CD1c-positive myeloid dendritic cell (primary cell): ENCODE results near the gene ADK.

ENCODE experiments used
- DNase-seq: peaks from one replicate; pipeline ENCODE4 v3.0.0-alpha.2; 2016; ENCODE audit errors: extremely low spot score

ADK gene

DNA sequence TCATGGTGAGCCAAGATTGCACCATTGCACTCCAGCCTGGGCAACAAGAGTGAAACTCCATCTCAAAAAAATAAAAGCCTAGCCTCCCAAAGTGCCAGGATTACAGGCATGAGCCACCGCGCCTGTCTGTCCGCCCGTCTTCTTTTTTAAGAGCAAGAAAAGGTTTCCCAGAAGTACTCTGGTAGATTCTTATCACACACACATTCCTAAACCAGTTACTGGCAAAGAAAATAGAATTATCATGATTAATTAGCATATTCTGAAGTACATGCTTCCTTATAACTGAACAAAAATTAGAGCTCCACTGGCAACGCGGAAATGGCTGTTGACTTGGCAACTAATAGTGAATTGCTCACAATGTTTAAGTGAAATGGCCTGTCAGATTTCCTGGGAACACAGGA, 87.0 kb downstream of the ADK start:
- DNase-seq: peak; percentile 58

DNA sequence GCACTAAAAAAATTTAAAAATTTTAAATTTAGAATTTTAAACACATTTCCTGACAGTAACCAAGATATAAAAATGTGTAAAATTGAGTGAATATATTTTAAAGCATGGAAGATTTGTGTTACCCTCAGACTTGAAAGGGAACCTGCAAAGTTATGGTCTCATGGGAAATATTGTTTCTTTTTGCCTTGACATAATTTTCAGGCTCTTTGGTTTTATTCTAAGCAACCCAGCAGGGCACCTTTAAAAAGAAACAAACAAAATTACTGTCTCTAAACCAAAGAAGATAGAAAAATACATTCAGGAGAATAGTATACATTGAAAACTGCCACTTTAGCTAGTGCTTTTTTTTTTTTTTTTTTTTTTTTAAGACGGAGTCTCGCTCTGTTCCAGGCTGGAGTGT, 87.5 kb downstream of the ADK start:
- DNase-seq: no peak

DNA sequence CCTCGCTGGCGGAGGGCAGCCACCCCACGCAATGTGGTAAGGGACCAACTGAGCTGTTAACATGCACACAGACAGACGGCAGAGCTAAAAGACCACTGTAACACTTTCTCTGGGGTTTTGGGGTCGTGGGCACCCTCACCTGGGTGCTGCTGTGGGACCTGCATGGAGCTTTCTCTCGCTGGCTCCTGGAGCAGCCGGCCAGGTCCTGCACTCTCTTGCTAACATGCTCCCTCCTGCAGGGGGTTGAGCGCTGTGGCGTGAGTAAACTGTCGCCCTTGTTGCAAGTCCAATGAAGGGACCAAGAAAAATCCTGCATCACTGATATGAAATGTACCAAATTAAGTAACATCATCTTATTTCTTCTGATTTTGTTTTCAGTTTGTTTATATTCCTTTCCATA, 92.0 kb downstream of the ADK start:
- no peak for DNase-seq

DNA sequence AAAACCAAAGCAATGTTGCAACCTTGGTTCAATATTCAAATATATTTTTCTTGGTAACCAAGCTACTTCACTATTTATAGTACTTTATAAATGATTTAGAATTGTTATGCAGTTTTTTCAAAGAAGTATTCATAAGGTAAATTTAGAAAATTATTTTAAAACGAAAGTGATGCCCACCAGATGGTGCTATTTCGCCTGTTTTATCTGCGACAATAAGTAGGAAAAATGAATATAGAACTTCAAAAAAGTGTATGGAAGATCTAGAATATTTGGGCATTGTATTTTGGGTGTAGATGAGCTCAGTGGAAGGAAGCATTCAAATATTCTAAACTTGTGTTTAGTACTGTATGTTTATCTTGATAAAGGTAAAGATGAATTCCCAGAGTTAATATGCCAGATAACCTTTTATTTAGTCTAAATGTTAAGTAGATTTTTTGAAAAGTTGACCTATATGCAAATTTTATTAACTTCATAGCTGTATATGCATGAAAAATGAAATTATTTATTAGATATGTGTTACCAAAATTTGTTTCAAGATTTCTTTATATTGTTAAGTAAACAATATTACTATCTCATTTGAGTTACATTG, 93.2 kb downstream of the ADK start:
- DNase-seq: peak; percentile 57

DNA sequence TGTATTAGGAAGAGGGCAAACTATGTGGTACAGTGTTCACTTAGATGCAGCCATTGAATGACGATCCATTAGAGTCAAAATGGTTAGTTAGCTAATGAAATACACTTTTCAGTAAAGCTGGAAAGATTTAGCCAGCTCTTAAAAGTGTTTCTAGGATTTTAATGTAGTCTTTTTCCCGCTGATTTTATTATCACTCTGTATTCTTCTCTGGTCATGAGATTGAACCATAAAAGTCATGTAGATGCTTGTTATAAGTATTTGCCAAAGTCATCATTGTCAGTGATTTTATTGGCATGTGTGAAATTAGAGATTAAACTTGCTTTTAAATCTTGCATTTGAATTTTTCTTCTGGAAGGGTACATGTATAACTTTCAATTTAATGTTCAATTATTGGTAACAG, 93.8 kb downstream of the ADK start:
- no peak for DNase-seq

DNA sequence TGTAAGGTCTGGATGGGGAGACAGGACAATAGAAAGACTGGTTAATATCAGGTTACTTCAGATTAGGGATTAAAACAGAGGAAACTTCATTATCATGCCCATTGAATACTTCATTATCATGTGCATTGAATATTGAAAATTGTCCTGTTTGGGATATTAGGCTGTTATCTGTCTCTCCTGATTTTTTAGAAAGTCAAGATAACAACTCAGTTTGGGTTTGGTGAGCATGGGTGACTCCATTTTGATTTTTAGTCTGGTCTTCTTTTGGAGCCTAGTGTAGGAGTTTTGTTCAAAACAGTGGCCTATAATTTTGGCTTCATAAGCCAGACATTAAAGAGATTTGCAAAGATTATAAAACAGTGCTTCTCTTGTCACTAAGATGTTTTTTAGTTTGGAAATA, 95.5 kb downstream of the ADK start:
- DNase-seq: no peak

DNA sequence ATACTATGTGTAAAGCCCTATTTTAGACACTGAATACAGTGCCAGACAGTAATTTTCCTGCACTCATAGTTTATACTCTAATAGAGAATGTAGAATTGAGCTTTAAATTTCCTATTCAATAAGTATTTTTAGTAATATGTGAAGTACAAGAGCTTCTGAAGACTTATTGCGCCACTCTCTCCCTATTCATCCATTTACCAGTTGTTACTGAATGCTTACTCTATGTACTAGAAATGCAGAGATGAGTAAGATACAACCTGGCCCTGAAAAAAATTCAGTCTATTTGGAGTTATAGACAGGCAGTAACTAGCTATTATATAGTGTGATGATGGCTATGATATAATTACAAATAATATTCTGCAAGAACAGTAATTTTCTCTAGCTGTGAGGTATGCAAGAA, 98.8 kb downstream of the ADK start:
- no peak for DNase-seq

DNA sequence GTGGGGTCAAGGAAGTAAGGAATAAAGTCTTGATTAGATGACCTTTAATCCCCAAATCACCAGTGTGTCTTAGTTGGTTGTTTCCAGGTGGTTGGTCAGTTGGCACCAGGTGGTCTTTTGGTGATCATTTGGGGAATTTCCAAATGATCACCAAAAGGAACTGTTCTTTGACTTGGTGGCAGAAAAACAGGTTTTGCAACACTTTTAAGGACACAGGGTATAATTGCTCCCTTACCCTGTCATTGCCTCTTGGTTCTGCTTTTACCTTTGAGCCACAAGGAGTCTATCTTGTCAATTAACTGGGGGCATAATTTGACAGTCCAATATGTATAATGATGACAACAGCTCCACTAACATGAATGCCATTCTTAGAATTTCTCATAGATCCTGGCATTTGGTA, 104.2 kb downstream of the ADK start:
- peak; percentile 51 for DNase-seq

DNA sequence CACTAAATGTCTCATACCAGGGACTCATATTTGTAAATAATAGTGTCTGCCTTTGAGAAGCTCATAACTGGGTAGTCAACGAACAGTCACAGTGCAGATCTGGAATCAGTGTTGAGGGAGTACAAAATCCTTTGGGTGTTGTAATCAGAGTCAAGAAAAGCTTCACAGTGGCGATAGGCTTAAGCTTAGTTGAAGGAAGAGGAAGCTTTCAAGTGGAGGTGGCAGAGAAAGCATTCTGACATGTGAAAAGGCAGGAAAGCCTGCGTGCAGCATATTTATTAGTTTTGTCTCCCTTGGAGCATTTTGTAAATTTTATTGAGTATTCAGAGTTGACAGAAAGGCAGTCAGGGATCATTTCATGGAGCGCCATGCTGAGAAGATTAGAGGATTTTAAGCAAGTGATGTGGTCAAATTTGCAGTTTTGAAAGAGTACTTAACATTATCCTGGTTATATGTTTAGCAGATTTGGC, 104.9 kb downstream of the ADK start:
- peak; percentile 46 for DNase-seq

DNA sequence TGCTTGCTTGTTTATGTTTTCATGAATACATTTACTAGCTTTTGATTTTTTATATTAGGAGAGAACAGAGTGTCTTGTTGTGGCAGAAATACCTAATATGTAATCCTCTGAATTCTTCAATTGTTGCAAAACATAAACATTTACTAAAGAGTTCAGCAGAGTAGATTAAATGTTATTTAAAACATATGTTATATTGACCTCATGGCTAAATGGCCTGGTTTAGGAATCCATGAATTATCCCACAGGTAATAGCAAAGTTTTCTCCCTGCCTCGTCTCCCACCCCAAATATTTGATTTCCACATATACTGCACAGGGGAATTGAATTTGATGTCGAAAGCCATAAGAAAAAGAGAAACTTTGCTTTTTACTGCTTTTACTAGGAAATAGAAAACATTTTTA, 111.8 kb downstream of the ADK start:
- DNase-seq: no peak

DNA sequence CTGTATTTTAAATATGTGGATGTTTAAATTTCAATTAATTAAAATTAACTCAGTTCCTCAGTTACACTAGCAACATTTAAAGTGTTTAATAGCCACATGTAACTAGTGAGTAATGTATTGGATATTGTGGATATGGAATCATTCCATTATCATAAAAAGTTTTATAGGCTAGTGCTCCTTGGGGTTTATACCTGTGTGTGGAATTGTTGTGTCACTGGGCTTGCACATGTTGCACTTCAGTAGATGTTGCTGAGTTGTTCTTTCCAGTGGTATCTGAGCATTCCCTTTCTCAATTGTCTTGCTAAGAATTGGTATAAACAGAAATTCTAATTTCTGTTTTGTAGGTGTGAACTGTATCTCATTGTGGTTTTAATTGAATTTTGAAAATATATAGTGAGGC, 113.0 kb downstream of the ADK start:
- no peak for DNase-seq

DNA sequence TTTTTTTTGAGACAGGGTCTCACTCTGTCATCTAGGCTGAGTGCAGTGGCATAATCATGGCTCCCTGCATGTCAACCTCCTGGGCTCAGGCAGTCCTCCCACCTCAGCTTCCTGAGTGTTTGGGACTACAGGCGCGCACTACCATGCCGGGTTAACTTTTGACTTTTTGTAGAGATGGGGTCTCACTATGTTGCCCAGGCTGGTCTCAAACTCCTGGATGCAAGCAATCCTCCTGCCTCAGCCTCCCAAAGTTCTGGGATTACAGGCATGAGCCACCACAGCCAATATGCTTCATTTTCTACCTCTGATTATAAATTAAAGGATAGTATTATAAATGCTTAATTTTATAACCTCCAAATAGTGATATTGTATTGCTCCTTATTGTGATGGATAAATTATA, 121.3 kb downstream of the ADK start:
- no peak for DNase-seq

DNA sequence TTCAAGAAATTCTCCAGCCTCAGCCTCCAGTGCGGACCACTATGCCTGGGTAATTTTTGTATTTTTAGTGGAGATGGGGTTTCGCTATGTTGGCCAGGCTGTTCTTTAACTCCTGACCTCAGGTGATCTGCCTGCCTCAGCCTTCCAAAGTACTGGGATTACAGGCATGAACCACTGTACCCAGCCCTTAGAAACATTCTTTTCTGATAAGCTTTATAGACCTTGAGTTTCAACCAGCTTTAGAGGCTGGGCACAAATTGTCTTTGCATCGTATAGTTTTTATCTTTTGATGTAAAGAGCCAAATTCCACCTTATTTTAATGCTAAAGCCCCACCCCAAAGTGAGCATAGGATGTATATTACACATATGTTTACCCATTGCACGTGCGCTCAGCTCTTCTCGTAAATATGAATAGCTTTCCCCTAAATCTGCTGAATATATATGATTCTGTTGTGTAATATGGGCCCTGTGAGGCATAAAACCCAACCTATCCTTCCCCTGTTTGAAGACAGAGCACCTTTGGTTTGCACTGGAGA, 124.8 kb downstream of the ADK start:
- DNase-seq: no peak

DNA sequence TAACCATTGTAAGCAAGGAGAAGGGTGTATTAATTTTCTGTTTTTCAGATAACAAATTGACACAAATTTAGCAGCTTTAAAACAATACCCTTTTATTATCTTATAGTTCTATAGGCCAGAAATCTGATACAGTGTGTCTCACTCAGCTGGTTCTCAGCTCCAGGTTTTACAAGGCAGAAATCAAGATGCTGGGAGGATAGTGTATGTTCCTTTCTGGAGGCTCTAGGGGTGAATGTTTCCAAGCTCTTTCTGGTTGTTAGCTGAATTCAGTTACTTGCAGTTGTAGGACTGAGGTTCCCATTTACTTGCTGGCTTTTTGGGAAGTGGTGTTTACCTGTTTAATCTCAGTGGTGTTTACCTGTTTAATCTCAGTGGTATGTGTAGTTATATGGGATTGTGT, 125.4 kb downstream of the ADK start:
- DNase-seq: no peak

DNA sequence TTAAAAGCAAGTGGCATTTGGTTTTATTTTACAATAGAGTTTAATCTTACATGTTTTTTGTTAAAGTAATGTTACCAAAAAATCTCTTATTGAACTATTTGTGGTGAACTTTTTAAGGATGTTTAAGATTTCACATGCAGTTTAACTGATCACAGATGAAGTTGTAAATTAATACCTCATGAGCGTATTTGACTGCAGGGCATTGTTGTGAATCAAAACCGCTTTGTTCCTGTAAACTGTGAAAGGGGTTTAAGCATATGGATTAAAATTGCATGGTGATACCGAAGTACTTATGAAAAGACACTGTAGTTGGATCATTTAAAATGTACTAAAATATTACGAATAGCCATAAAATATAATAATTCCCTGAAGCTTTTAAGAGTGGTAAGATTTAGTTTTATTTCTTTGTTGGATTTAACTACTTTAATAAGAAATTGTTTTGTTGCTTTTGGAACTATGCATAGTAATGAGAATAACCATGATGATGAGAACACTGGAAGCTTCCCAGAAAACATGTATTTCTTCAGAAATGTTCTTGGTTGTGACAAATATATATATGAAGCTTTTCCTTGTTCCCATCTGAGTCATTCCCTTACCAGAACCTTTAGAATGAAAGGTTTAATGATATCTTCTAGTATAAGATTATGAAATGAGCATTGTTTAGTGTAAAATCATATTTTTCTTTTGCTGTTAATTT, 131.3 kb downstream of the ADK start:
- no peak for DNase-seq

DNA sequence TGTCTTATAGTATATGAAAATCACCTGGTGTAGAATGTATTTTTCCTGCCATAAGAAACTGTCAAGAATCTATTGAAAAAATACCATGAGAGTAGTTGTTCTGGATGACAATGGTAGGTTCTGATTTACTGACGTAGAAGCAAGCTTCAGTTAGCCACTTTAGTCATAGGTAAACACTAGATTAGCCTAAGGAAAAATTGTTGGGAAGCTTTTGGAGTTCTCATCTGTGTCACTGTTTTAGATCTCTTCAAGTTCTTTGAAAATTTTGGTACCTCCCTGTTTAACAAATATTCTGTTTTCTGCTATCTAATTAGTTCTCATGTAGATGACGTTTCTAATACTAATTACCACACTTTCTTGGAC, 131.8 kb downstream of the ADK start:
- DNase-seq: no peak

DNA sequence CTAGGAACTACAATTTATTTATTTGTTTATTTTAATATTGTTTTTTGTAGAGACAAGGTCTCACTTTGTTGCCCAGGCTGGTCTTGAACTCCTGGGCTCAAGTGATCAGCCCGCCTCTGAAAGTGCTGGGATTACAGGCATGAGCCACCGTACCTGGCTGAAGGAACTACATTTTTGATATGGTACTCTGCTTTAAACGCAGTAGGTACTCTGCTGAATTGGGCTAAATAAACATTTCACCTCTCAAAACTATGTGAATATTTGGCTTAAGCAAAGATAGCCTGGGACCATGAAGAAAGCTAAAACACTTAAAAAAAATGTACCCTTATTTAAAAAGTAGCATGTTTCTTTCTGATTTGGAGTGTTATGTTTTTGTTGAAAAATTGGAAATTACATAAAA, 138.2 kb downstream of the ADK start:
- DNase-seq: no peak

DNA sequence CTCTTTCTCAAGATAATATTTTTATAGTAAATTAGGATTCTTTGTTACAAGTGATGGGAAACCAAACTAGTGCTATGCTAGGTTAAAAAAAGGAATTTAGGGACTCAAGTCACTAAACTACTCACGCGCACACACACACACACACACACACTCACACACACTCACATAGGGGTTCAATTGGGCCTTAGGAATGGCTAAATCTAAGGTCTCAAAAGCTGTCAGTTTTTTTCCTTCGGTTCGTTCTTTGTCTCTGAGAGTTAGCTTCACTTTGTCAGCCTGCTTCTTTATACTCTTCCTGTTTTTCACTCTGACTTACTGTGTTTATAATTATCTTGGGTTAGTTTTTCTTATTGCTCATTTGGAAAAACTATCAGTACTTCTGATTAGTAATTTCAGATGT, 138.9 kb downstream of the ADK start:
- peak; percentile 3 for DNase-seq

DNA sequence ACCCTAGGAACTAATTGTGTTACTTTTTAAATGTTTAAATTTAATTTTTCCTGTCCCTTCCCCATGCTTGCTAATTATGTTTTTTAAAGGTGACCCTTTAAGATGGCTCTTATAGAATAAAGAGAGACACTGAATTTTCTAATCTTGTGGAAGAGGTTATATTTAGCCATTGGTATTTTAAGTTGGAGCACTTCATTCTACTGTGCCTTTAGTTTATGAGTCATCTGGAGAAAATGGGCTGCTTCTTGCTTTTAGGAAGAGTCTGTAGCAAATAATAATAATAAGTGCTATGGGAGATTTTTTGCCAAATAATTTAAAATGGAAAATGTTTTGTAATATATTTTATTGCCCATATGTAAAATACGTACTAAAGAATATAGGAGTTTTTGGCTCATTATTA, 139.7 kb downstream of the ADK start:
- DNase-seq: no peak

DNA sequence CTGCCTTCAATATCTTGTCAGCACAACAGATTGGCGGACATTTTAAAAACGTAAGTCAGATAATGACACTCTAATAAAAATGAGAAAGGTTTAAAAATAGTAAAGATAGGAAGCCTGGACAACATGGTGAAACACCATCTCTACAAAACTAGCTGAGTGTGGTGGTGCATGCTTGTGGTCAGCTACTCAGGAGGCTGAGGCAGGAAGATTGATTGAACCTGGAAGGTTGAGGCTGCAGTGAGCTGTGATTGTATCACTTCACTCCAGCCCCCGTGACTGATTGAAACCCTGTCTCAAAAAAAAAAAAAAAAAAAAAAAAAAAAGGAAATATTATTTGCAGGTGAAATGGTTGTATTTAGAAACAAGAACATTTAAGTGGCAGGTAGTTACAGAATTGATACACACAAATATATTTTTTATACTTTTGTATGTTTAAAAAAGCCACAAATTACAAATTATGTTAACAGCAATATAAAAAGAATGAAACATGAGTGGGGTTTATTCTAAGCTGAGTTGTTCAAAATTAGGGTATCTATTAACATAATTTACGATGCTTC, 141.9 kb downstream of the ADK start:
- no peak for DNase-seq

DNA sequence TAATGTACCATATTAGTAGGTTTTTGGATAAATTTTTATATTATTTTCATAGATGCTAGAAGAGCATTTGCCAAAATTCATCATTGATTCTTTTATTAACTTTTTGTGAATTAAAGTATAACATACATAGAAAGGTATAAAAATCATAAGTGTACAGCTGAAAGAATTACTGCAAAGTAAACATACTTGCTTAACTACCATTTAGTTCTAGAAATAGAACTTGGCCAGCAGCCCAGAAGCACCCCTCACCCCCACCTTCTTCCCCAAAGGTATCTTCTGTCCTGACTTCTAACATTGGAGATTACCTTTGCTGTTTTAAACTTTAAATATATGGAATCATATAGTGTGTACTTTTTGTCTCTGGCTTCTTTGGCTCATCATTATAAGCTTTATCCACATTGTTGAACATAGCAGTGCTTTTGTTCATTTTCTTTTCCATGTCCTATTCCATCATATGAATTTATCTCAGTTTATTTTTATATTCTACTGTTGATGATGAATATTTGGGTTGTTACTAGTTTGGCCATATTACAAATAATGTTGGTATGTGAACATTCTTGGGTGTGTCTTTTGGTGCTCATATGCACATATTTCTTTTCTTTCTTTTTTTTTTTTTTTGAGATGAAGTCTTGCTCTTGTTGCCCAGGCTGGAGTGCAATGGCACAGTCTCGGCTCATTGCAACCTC, 142.8 kb downstream of the ADK start:
- no peak for DNase-seq

DNA sequence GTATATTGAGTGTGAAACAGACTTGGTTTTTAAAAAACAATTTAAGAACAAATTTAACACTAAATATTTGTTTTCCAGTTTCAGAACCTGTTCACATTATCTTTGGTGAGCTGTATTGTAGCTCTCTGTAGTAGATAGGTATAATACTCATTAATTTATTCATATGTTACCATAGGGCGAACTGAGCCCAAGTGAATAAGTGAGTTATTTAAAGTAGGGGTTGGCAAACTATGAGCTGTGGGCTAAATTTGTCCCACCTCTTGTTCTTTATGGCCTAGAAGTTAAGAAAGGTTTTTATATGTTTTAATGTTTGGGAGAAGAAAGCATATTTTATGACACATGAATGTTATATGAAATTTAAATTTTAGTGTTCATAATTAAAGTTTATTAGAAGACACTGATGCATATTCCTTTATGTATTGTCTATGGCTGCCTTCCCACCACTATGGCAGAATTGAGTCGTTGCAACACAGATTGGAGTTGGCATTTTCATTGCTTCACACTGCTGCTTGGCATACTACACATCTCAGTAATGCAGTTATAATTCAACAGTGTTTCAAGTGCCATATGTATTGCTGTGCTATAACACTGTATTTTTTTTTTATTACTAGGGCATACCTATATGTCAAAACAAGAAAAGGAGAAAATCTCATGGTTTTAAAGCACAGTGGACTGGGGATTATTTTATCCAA, 146.5 kb downstream of the ADK start:
- DNase-seq: no peak
